Gastrocnemius medialis (tissue), 4 donors: ENCODE measurements around the gene PTPRE. TPM values are rescaled to one million over a fixed set of nuclear protein-coding genes. Genes with fewer than 3 reads are reported as not detected.
"Not testable (repeated sequence)": the region's sequence is repeated elsewhere in the genome, so short reads cannot be mapped to it uniquely, and the experiment has no call there.

Source experiments
- ATAC-seq, 2 donors: fragments of 150-250 bp; one replicate each; pipeline ENCODE4 v1.9.1; 2016
- DNase-seq, 2 donors: peaks; one replicate each; pipeline ENCODE4 v3.0.0-alpha.2; 2019
- H3K27ac ChIP-seq, 4 donors: fragments of 200-600 bp; sonication (generic); 1 replicate in 1 of 4; 2 replicates in 3 of 4; pipeline ENCODE4 v1.5.1; 2016 to 2018; ENCODE audit warnings: mild to moderate bottlenecking in 2 of 4, moderate library complexity in 1 of 4
- H3K27me3 ChIP-seq, 3 donors: fragments of 200-600 bp; sonication (generic) in 2 of 3; 1 replicate in 1 of 3; 2 replicates in 2 of 3; pipeline versions ENCODE4 v1.5.1 to v1.6.0; 2016 to 2019; ENCODE audit warnings: mild to moderate bottlenecking in 1 of 3, moderate library complexity in 1 of 3
- H3K36me3 ChIP-seq, 2 donors: fragments of 200-600 bp; sonication (generic) in 1 of 2; one replicate each; pipeline ENCODE4 v1.5.1; 2017 to 2018
- H3K4me1 ChIP-seq, 2 donors: fragments of 200-600 bp; sonication (generic) in 1 of 2; one replicate each; pipeline ENCODE4 v1.5.1; 2016 to 2017; ENCODE audit warnings: mild to moderate bottlenecking in 2 of 2
- H3K4me3 ChIP-seq, 4 donors: fragments of 200-600 bp; sonication (generic) in 3 of 4; 1 replicate in 1 of 4; 2 replicates in 3 of 4; pipeline ENCODE4 v1.5.1; 2016 to 2019; ENCODE audit warnings: mild to moderate bottlenecking in 2 of 4
- H3K9me3 ChIP-seq, 3 donors: fragments of 200-600 bp; sonication (generic) in 2 of 3; 1 replicate in 1 of 3; 2 replicates in 2 of 3; pipeline ENCODE4 v1.5.1; 2016 to 2019
- CTCF ChIP-seq, 5 experiments: fragments of 450-650 bp in 3 of 5; fragments of 200-600 bp in 2 of 5; sonication (generic) in 2 of 5; IDR thresholded peaks in 4 of 5; conservative IDR thresholded peaks in 1 of 5; 1 replicate in 4 of 5; 2 replicates in 1 of 5; pipeline ENCODE4 v1.5.1; 2016 to 2019; ENCODE audit warnings: antibody characterized with exemption in 5 of 5, mild to moderate bottlenecking in 3 of 5, moderate library complexity in 3 of 5
- POLR2A ChIP-seq, 2 donors: fragments of 450-650 bp; IDR thresholded peaks; one replicate each; pipeline ENCODE4 v1.6.1; 2017; ENCODE audit warnings: antibody characterized with exemption in 2 of 2, mild to moderate bottlenecking in 2 of 2, moderate library complexity in 2 of 2
- in situ Hi-C, 4 donors: fragments of 200-750 bp; cut with MboI; loops; one replicate each; pipeline versions ENCODE4 v1.15.0 to v1.8.0; 2017; ENCODE audit warnings: low sequenced_read_pairs in 4 of 4
- intact Hi-C: fragments of 100-400 bp; cut with DNase I; formaldehyde crosslinking; loops from one replicate; pipeline ENCODE4 v1.15.1; 2023; ENCODE audit warnings: low total_unique reads
- total RNA-seq, 4 donors: library from RNA; depleted of rRNA; stranded (reverse); fragments of >200 nt; gene quantifications; one replicate each; pipeline versions ENCODE4 v1.1.0 to v1.2.3, GENCODE V29; 2016

PTPRE gene
- total RNA-seq, 4 donors from 2014 or later = 0.97 to 2.2 (median 1.6) TPM

- DNase-seq (no peak), ATAC-seq (no peak)
- Histone ChIP-seq H3K27ac (peak overlapping the region in 1 of 4 donors; percentile 38), H3K9me3 (no peaks in the 10 kb centered on the region), H3K36me3 (no peaks in the 10 kb centered on the region), H3K27me3 (no peaks in the 10 kb centered on the region), H3K4me1 (peaks cover 5 to 10% of the 10 kb centered on the region in 2 donors), H3K4me3 (no peak overlapping the region)
- intact Hi-C loops (no loop called here), in situ Hi-C loops (no loop called here)
- TF ChIP-seq POLR2A (IDR thresholded peaks at IDR 0.05) = no peak
- TF ChIP-seq CTCF (IDR thresholded peaks at IDR 0.05 in 4 of 5, conservative IDR thresholded peaks at IDR 0.05 in 1 of 5) = no peak
Measured at GRCh38 chr10:127989481-127990012, 82.6 kb downstream of the PTPRE start.

GRCh38 chr10:127990132-127990788 lies 83.4 kb downstream of the PTPRE start:
- H3K4me3 ChIP-seq, DNase-seq, H3K36me3 ChIP-seq, intact Hi-C loops, H3K9me3 ChIP-seq, H3K27me3 ChIP-seq, in situ Hi-C loops, ATAC-seq: not testable (repeated sequence)
- Histone ChIP-seq H3K4me1 (peaks cover 5 to 10% of the 10 kb centered on the region in 2 donors), H3K27ac (peak overlapping the region in 3 of 4 donors; percentile 15 to 66 (median 50))

GRCh38 chr10:127990846-127991542 lies 84.1 kb downstream of the PTPRE start:
- H3K4me1 ChIP-seq = peaks cover 5 to 10% of the 10 kb centered on the region in 2 donors
- DNase-seq = no peak
- H3K9me3 ChIP-seq = no peaks in the 10 kb centered on the region
- H3K27me3 ChIP-seq = no peaks in the 10 kb centered on the region
- intact Hi-C loops = no loop called here
- no peak overlapping the region for H3K4me3 ChIP-seq
- TF ChIP-seq POLR2A (IDR thresholded peaks at IDR 0.05) = no peak
- TF ChIP-seq CTCF (IDR thresholded peaks at IDR 0.05 in 4 of 5, conservative IDR thresholded peaks at IDR 0.05 in 1 of 5) = no peak
- in situ Hi-C loops = no loop called here
- ATAC-seq = peak in 1 of 2 donors; percentile 49
- H3K36me3 ChIP-seq = no peaks in the 10 kb centered on the region
- peak overlapping the region; percentile 15 to 66 (median 45) for H3K27ac ChIP-seq

- intact Hi-C loops (no loop called here), in situ Hi-C loops (no loop called here)
- DNase-seq (no peak), ATAC-seq (peak; percentile 33 to 55)
- H3K4me1 ChIP-seq = peaks cover 5 to 10% of the 10 kb centered on the region in 2 donors
- no peak overlapping the region for H3K4me3 ChIP-seq
- peak overlapping the region; percentile 4 to 66 (median 45) for H3K27ac ChIP-seq
- no peaks in the 10 kb centered on the region for H3K36me3 ChIP-seq
- no peaks in the 10 kb centered on the region for H3K9me3 ChIP-seq
- H3K27me3 ChIP-seq = no peaks in the 10 kb centered on the region
- TF ChIP-seq POLR2A (IDR thresholded peaks at IDR 0.05) = no peak
- no peak for TF ChIP-seq CTCF (IDR thresholded peaks at IDR 0.05 in 4 of 5, conservative IDR thresholded peaks at IDR 0.05 in 1 of 5)
Measured at GRCh38 chr10:127991543-127992255, 84.8 kb downstream of the PTPRE start.

GRCh38 chr10:127992376-127992775 lies 85.5 kb downstream of the PTPRE start:
- ATAC-seq (no peak), DNase-seq (no peak)
- no peaks in the 10 kb centered on the region for H3K36me3 ChIP-seq
- no peak overlapping the region for H3K27ac ChIP-seq
- intact Hi-C loops (no loop called here), in situ Hi-C loops (no loop called here)
- H3K9me3 ChIP-seq = no peaks in the 10 kb centered on the region
- no peaks in the 10 kb centered on the region for H3K27me3 ChIP-seq
- no peak overlapping the region for H3K4me3 ChIP-seq
- peaks cover 10% of the 10 kb centered on the region in 2 donors for H3K4me1 ChIP-seq
- TF ChIP-seq POLR2A (IDR thresholded peaks at IDR 0.05) = no peak
- no peak for TF ChIP-seq CTCF (IDR thresholded peaks at IDR 0.05 in 4 of 5, conservative IDR thresholded peaks at IDR 0.05 in 1 of 5)
